ENCODE measurements around the gene HSF2BP. TPM values are rescaled to one million over a fixed set of nuclear protein-coding genes. Genes with fewer than 3 reads are reported as not detected.
"Not testable (repeated sequence)": the region's sequence is repeated elsewhere in the genome, so short reads cannot be mapped to it uniquely, and the experiment has no call there.

HSF2BP gene
- polyA plus RNA-seq, 1 donor from 2014 or later, result 0.89 TPM

- not testable (repeated sequence) for H4K20me1 ChIP-seq (ENCODE audit: insufficient read depth); H3K36me3 ChIP-seq (ENCODE audit: insufficient read depth, low read length); H3K9ac ChIP-seq (ENCODE audit: low read length); H3K9me2 ChIP-seq (ENCODE audit: insufficient read depth, low read length); H3K27me3 ChIP-seq (ENCODE audit: insufficient read depth, low read depth, low read length); H3K4me2 ChIP-seq (ENCODE audit: low read length); H3K4me3 ChIP-seq (ENCODE audit: low read length); H3F3A ChIP-seq (ENCODE audit: insufficient read depth, low read length, poor library complexity, severe bottlenecking); H3K9me3 ChIP-seq (ENCODE audit: low read length); H3K27ac ChIP-seq (ENCODE audit: low read length); H2AFZ ChIP-seq (ENCODE audit: low read depth, low read length); H3K79me2 ChIP-seq (replicated peaks; ENCODE audit: insufficient read depth, low read length)
Measured at GRCh38 chr21:43511209-43511608, 148.1 kb downstream of the HSF2BP start.

GRCh38 chr21:43510669-43511068 is 148.6 kb downstream of the HSF2BP start:
- not testable (repeated sequence) for H3F3A ChIP-seq (ENCODE audit: insufficient read depth, low read length, poor library complexity, severe bottlenecking); H2AFZ ChIP-seq (ENCODE audit: low read depth, low read length); H3K27me3 ChIP-seq (ENCODE audit: insufficient read depth, low read depth, low read length); H3K4me2 ChIP-seq (ENCODE audit: low read length); H4K20me1 ChIP-seq (ENCODE audit: insufficient read depth); H3K36me3 ChIP-seq (ENCODE audit: insufficient read depth, low read length); H3K9me3 ChIP-seq (ENCODE audit: low read length); H3K79me2 ChIP-seq (replicated peaks; ENCODE audit: insufficient read depth, low read length); H3K27ac ChIP-seq (ENCODE audit: low read length); H3K9ac ChIP-seq (ENCODE audit: low read length); H3K9me2 ChIP-seq (ENCODE audit: insufficient read depth, low read length); H3K4me3 ChIP-seq (ENCODE audit: low read length)

- not testable (repeated sequence) for H3K9me3 ChIP-seq (ENCODE audit: low read length); H4K20me1 ChIP-seq (ENCODE audit: insufficient read depth); H3K27ac ChIP-seq (ENCODE audit: low read length); H3K9me2 ChIP-seq (ENCODE audit: insufficient read depth, low read length); H3K36me3 ChIP-seq (ENCODE audit: insufficient read depth, low read length); H3F3A ChIP-seq (ENCODE audit: insufficient read depth, low read length, poor library complexity, severe bottlenecking); H3K79me2 ChIP-seq (replicated peaks; ENCODE audit: insufficient read depth, low read length); H3K4me3 ChIP-seq (ENCODE audit: low read length); H3K27me3 ChIP-seq (ENCODE audit: insufficient read depth, low read depth, low read length); H2AFZ ChIP-seq (ENCODE audit: low read depth, low read length); H3K9ac ChIP-seq (ENCODE audit: low read length); H3K4me2 ChIP-seq (ENCODE audit: low read length)
Measured at GRCh38 chr21:43503892-43504291, 155.4 kb downstream of the HSF2BP start.

- not testable (repeated sequence) for H3K27ac ChIP-seq (ENCODE audit: low read length); H3K36me3 ChIP-seq (ENCODE audit: insufficient read depth, low read length); H3F3A ChIP-seq (ENCODE audit: insufficient read depth, low read length, poor library complexity, severe bottlenecking); H3K27me3 ChIP-seq (ENCODE audit: insufficient read depth, low read depth, low read length); H2AFZ ChIP-seq (ENCODE audit: low read depth, low read length); H3K4me3 ChIP-seq (ENCODE audit: low read length); H3K4me2 ChIP-seq (ENCODE audit: low read length); H3K9ac ChIP-seq (ENCODE audit: low read length); H3K79me2 ChIP-seq (replicated peaks; ENCODE audit: insufficient read depth, low read length); H4K20me1 ChIP-seq (ENCODE audit: insufficient read depth); H3K9me2 ChIP-seq (ENCODE audit: insufficient read depth, low read length); H3K9me3 ChIP-seq (ENCODE audit: low read length)
Measured at GRCh38 chr21:43503075-43503750, 156.1 kb downstream of the HSF2BP start.

- not testable (repeated sequence) for H2AFZ ChIP-seq (ENCODE audit: low read depth, low read length); H3K36me3 ChIP-seq (ENCODE audit: insufficient read depth, low read length); H3K4me2 ChIP-seq (ENCODE audit: low read length); H3F3A ChIP-seq (ENCODE audit: insufficient read depth, low read length, poor library complexity, severe bottlenecking); H3K79me2 ChIP-seq (replicated peaks; ENCODE audit: insufficient read depth, low read length); H3K9me2 ChIP-seq (ENCODE audit: insufficient read depth, low read length); H4K20me1 ChIP-seq (ENCODE audit: insufficient read depth); H3K27me3 ChIP-seq (ENCODE audit: insufficient read depth, low read depth, low read length); H3K9ac ChIP-seq (ENCODE audit: low read length); H3K27ac ChIP-seq (ENCODE audit: low read length); H3K9me3 ChIP-seq (ENCODE audit: low read length); H3K4me3 ChIP-seq (ENCODE audit: low read length)
Measured at GRCh38 chr21:43502407-43503071, 156.7 kb downstream of the HSF2BP start.

GRCh38 chr21:43498924-43499323 is 160.4 kb downstream of the HSF2BP start:
- not testable (repeated sequence) for H3K9me3 ChIP-seq (ENCODE audit: low read length); H3K4me2 ChIP-seq (ENCODE audit: low read length); H3K9me2 ChIP-seq (ENCODE audit: insufficient read depth, low read length); H3K4me3 ChIP-seq (ENCODE audit: low read length); H3K79me2 ChIP-seq (replicated peaks; ENCODE audit: insufficient read depth, low read length); H3K36me3 ChIP-seq (ENCODE audit: insufficient read depth, low read length); H4K20me1 ChIP-seq (ENCODE audit: insufficient read depth); H3K9ac ChIP-seq (ENCODE audit: low read length); H2AFZ ChIP-seq (ENCODE audit: low read depth, low read length); H3K27me3 ChIP-seq (ENCODE audit: insufficient read depth, low read depth, low read length); H3K27ac ChIP-seq (ENCODE audit: low read length); H3F3A ChIP-seq (ENCODE audit: insufficient read depth, low read length, poor library complexity, severe bottlenecking)

- H3K79me2 ChIP-seq (replicated peaks; ENCODE audit: insufficient read depth, low read length); H3F3A ChIP-seq (ENCODE audit: insufficient read depth, low read length, poor library complexity, severe bottlenecking); H3K36me3 ChIP-seq (ENCODE audit: insufficient read depth, low read length); H2AFZ ChIP-seq (ENCODE audit: low read depth, low read length); H3K9ac ChIP-seq (ENCODE audit: low read length); H3K9me2 ChIP-seq (ENCODE audit: insufficient read depth, low read length); H3K27me3 ChIP-seq (ENCODE audit: insufficient read depth, low read depth, low read length); H3K27ac ChIP-seq (ENCODE audit: low read length); H3K9me3 ChIP-seq (ENCODE audit: low read length); H3K4me3 ChIP-seq (ENCODE audit: low read length); H4K20me1 ChIP-seq (ENCODE audit: insufficient read depth); H3K4me2 ChIP-seq (ENCODE audit: low read length): not testable (repeated sequence)
Measured at GRCh38 chr21:43498065-43498464, 161.2 kb downstream of the HSF2BP start.

GRCh38 chr21:43494279-43495012 is 164.8 kb downstream of the HSF2BP start:
- H3K79me2 ChIP-seq (replicated peaks; ENCODE audit: insufficient read depth, low read length); H4K20me1 ChIP-seq (ENCODE audit: insufficient read depth); H3K4me2 ChIP-seq (ENCODE audit: low read length); H3K9me3 ChIP-seq (ENCODE audit: low read length); H3K27ac ChIP-seq (ENCODE audit: low read length); H3K4me3 ChIP-seq (ENCODE audit: low read length); H2AFZ ChIP-seq (ENCODE audit: low read depth, low read length); H3K27me3 ChIP-seq (ENCODE audit: insufficient read depth, low read depth, low read length); H3K36me3 ChIP-seq (ENCODE audit: insufficient read depth, low read length); H3K9ac ChIP-seq (ENCODE audit: low read length); H3F3A ChIP-seq (ENCODE audit: insufficient read depth, low read length, poor library complexity, severe bottlenecking); H3K9me2 ChIP-seq (ENCODE audit: insufficient read depth, low read length): not testable (repeated sequence)
